Common myeloid progenitor, CD34-positive (primary cell): ENCODE data around the gene GRM8.

Experiments
- CTCF ChIA-PET: fragments of 350-600 bp; sonication (Branson Sonifier 250); formaldehyde crosslinking; loops from one replicate; lab custom pipeline; 2021; ENCODE audit warnings: antibody characterized with exemption; lab: Charles Lee
- POLR2A ChIA-PET: fragments of 350-600 bp; sonication (Branson Sonifier 250); formaldehyde crosslinking; loops from one replicate; lab custom pipeline; 2021; ENCODE audit warnings: antibody characterized with exemption; lab: Charles Lee
- DNase-seq, 3 donors: peaks; one replicate each; pipeline versions ENCODE4 v3.0.0 to v3.0.0-alpha.2; 2013
- H3K27ac ChIP-seq, 2 experiments: 1 replicate in 1 of 2; 2 replicates in 1 of 2; pipeline ENCODE4 v1.7.0; 2013; ENCODE audit warnings: inconsistent platforms in 2 of 2, low read length in 2 of 2, mild to moderate bottlenecking in 2 of 2, low read depth in 1 of 2, moderate library complexity in 1 of 2; ENCODE audit not compliant: severe bottlenecking in 2 of 2, insufficient read depth in 1 of 2, poor library complexity in 1 of 2
- H3K27me3 ChIP-seq, 5 experiments: replicated peaks in 2 of 5; 1 replicate in 3 of 5; 2 replicates in 2 of 5; pipeline versions ENCODE4 v1.6.1 to v1.7.0; 2013; ENCODE audit warnings: low read length in 4 of 5, mild to moderate bottlenecking in 2 of 5, moderate library complexity in 2 of 5, inconsistent platforms in 1 of 5; ENCODE audit not compliant: insufficient read depth in 5 of 5, control insufficient read depth in 4 of 5
- H3K36me3 ChIP-seq, 4 experiments: 1 replicate in 2 of 4; 2 replicates in 2 of 4; pipeline versions ENCODE4 v1.6.1 to v1.7.0; 2013; ENCODE audit warnings: low read length in 3 of 4, control low read depth in 1 of 4, mild to moderate bottlenecking in 1 of 4; ENCODE audit not compliant: control insufficient read depth in 4 of 4, insufficient read depth in 4 of 4
- H3K4me1 ChIP-seq, 4 experiments: 1 replicate in 3 of 4; 2 replicates in 1 of 4; pipeline versions ENCODE4 v1.6.1 to v1.7.1; 2013; ENCODE audit warnings: low read length in 3 of 4, mild to moderate bottlenecking in 3 of 4, control low read depth in 1 of 4, inconsistent platforms in 1 of 4, moderate library complexity in 1 of 4; ENCODE audit not compliant: control insufficient read depth in 4 of 4, insufficient read depth in 4 of 4; ENCODE audit errors: control extremely low read depth in 1 of 4
- H3K4me3 ChIP-seq, 7 experiments: 1 replicate in 4 of 7; 2 replicates in 3 of 7; pipeline versions ENCODE4 v1.5.1 to v1.7.0; 2013; ENCODE audit warnings: mild to moderate bottlenecking in 7 of 7, low read length in 6 of 7, moderate library complexity in 6 of 7, inconsistent platforms in 2 of 7, low read depth in 2 of 7, control low read depth in 1 of 7; ENCODE audit not compliant: insufficient read depth in 4 of 7, control insufficient read depth in 1 of 7; ENCODE audit errors: extremely low read depth in 1 of 7
- H3K9me3 ChIP-seq, 5 experiments: 1 replicate in 4 of 5; 2 replicates in 1 of 5; pipeline versions ENCODE4 v1.6.1 to v1.7.1; 2013; ENCODE audit warnings: low read length in 4 of 5, mild to moderate bottlenecking in 2 of 5, inconsistent platforms in 1 of 5, low read depth in 1 of 5, moderate library complexity in 1 of 5; ENCODE audit not compliant: control insufficient read depth in 4 of 5, insufficient read depth in 2 of 5; ENCODE audit errors: control extremely low read depth in 1 of 5
- WGBS: methylation state at CpG from one replicate; pipeline ENCODE4 v1.1.5; 2013; ENCODE audit not compliant: insufficient coverage; 5-methylcytosine and 5-hydroxymethylcytosine counted together

GRM8 gene

GRCh38 chr7:126525906-126526305 is 726.8 kb downstream of the GRM8 start:
- ChIA-PET POLR2A (no interaction called here), CTCF (no interaction called here)
- H3K4me3 ChIP-seq = no peak overlapping the region
- H3K36me3 ChIP-seq = no peaks in the 10 kb centered on the region
- H3K27me3 ChIP-seq = no peaks in the 10 kb centered on the region
- no peak for DNase-seq
- H3K4me1 ChIP-seq = no peaks in the 10 kb centered on the region
- no peak overlapping the region for H3K27ac ChIP-seq
- H3K9me3 ChIP-seq = no peaks in the 10 kb centered on the region
- WGBS = no CpG with 5 or more reads among the region's 2 CpGs

GRCh38 chr7:126524967-126525366 is 727.8 kb downstream of the GRM8 start:
- Histone ChIP-seq H3K9me3 (no peaks in the 10 kb centered on the region), H3K4me3 (no peak overlapping the region), H3K27me3 (no peaks in the 10 kb centered on the region), H3K36me3 (no peaks in the 10 kb centered on the region), H3K27ac (no peak overlapping the region), H3K4me1 (no peaks in the 10 kb centered on the region)
- ChIA-PET POLR2A (no interaction called here), CTCF (no interaction called here)
- no peak for DNase-seq
- no CpG with 5 or more reads among the region's 1 CpG for WGBS

DNA sequence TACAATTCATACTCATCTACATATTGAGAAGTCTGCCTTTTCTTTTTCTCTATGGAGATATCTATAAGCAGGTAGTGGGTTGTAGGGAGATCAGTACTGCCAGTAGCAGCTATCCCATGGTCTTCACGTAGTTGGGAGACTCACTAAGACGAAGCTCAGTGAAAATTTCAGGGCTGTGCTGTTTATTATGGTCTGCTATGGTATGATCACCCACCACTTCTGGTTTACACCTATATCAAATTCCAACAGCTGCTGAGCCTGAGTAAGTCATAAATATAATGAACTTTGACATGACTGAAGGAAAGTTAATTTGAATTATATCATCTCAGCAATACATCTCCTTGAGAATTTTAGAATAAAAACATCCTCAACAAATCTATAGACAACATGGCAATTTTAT is 741.7 kb downstream of the GRM8 start:
- no peaks in the 10 kb centered on the region for H3K4me1 ChIP-seq
- DNase-seq = no peak
- no peak overlapping the region for H3K4me3 ChIP-seq
- H3K27me3 ChIP-seq = no peaks in the 10 kb centered on the region
- H3K36me3 ChIP-seq = no peaks in the 10 kb centered on the region
- ChIA-PET CTCF (no interaction called here), POLR2A (no interaction called here)
- no peaks in the 10 kb centered on the region for H3K9me3 ChIP-seq
- no peak overlapping the region for H3K27ac ChIP-seq
- WGBS = no CpG with 5 or more reads among the region's 2 CpGs

- WGBS = 86% methylated on average over 2 of the region's 2 CpGs
Measured at GRCh38 chr7:126501617-126502016, 751.1 kb downstream of the GRM8 start.

GRCh38 chr7:126499481-126499880 is 753.3 kb downstream of the GRM8 start:
- ChIA-PET CTCF (no interaction called here), POLR2A (no interaction called here)
- H3K4me1 ChIP-seq = no peaks in the 10 kb centered on the region
- H3K27ac ChIP-seq = no peak overlapping the region
- no peaks in the 10 kb centered on the region for H3K9me3 ChIP-seq
- H3K27me3 ChIP-seq = no peaks in the 10 kb centered on the region
- H3K36me3 ChIP-seq = no peaks in the 10 kb centered on the region
- DNase-seq = no peak
- H3K4me3 ChIP-seq = no peak overlapping the region
- WGBS = 96% methylated on average over 3 of the region's 5 CpGs

More at GRCh38 chr7:126501617-126502016, 751.1 kb downstream of the GRM8 start:
- no peak overlapping the region for H3K4me3 ChIP-seq
- DNase-seq = no peak
- H3K27ac ChIP-seq = no peak overlapping the region
- H3K4me1 ChIP-seq = no peaks in the 10 kb centered on the region
- CTCF ChIA-PET = no interaction called here
- H3K9me3 ChIP-seq = no peaks in the 10 kb centered on the region
- POLR2A ChIA-PET = no interaction called here
- H3K36me3 ChIP-seq = no peaks in the 10 kb centered on the region
- H3K27me3 ChIP-seq = no peaks in the 10 kb centered on the region

DNA sequence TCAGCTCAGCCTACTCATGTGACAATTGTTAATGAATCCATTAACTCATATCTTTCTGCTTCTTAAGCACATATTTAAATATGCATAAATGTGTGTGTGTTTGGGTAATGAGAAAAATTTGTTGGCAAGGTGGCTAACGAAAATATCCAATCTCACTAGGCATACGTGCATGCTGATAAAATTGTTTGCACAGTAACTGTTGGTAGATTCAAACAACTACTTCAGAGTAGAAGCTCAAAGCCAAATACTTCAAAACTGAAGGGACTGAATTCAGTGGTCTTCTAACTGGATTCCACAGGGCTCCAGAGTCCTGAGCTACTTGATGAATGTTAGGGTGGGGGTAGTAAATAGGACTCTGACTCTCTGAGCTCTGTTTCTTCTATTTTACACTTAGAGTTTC is 757.0 kb downstream of the GRM8 start:
- POLR2A ChIA-PET = no interaction called here
- CTCF ChIA-PET = no interaction called here
- no peak for DNase-seq

GRCh38 chr7:126495001-126495400 is 757.7 kb downstream of the GRM8 start:
- CTCF ChIA-PET = no interaction called here
- H3K9me3 ChIP-seq = no peaks in the 10 kb centered on the region
- no peaks in the 10 kb centered on the region for H3K4me1 ChIP-seq
- H3K27ac ChIP-seq = no peak overlapping the region
- no peaks in the 10 kb centered on the region for H3K36me3 ChIP-seq
- no peaks in the 10 kb centered on the region for H3K27me3 ChIP-seq
- POLR2A ChIA-PET = no interaction called here
- DNase-seq = no peak
- 33% methylated on average over 1 of the region's 1 CpG for WGBS
- H3K4me3 ChIP-seq = no peak overlapping the region

More for the DNA sequence above, 757.0 kb downstream of the GRM8 start:
- Histone ChIP-seq H3K36me3 (no peaks in the 10 kb centered on the region), H3K4me1 (no peaks in the 10 kb centered on the region), H3K4me3 (no peak overlapping the region), H3K27me3 (no peaks in the 10 kb centered on the region), H3K9me3 (no peaks in the 10 kb centered on the region), H3K27ac (no peak overlapping the region)
- WGBS = no CpG with 5 or more reads among the region's 2 CpGs
